IMR-90 (cell line): Measurements from ENCODE around the gene LRRC9.
"Not testable (repeated sequence)": the region's sequence is repeated elsewhere in the genome, so short reads cannot be mapped to it uniquely, and the experiment has no call there.

Source experiments
- CTCF ChIP-seq: conservative IDR thresholded peaks from 2 replicates; pipeline ENCODE4 v1.5.1; 2012; ENCODE audit warnings: mild to moderate bottlenecking, low read depth, low read length, improper control_type of control experiment
- NFE2L2 ChIP-seq: fragments of 150-350 bp; IDR thresholded peaks from 2 replicates; pipeline ENCODE4 v1.6.1; 2016; ENCODE audit warnings: low read depth, mild to moderate bottlenecking, low read length
- POLR2A ChIP-seq: IDR thresholded peaks from 2 replicates; pipeline ENCODE4 v1.6.1; 2012; ENCODE audit warnings: mild to moderate bottlenecking, low read depth, low read length
- RCOR1 ChIP-seq: IDR thresholded peaks from 2 replicates; pipeline ENCODE4 v1.6.1; 2012; ENCODE audit warnings: mild to moderate bottlenecking, low read length, improper control_type of control experiment; ENCODE audit not compliant: insufficient replicate concordance
- TF ChIP-seq, protein P1 (sequence below): fragments of 150-350 bp; IDR thresholded peaks from 2 replicates; pipeline ENCODE4 v1.6.1; 2017; ENCODE audit warnings: mild to moderate bottlenecking, antibody characterized with exemption, low read length, low read depth

DNA sequence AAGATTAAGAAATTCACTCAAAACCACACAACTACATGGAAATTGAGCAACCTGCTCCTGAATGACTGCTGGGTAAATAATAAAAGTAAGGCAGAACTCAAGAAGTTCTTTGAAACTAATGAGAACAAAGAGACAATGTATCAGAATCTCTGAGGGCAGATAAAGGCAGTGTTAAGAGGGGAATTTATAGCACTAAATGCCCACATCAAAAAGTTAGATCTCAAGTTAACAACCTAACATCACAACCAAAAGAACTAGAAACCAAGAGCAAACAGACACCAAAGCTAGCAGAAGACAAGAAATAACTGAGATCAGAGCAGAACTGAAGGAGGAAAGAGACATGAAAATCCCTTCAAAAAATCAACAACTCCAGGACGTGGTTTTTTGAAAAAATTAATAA is 128.0 kb downstream of the LRRC9 start:
- not testable (repeated sequence) for TF ChIP-seq RCOR1, CTCF, POLR2A, NFE2L2
- TF ChIP-seq, protein P1, sequence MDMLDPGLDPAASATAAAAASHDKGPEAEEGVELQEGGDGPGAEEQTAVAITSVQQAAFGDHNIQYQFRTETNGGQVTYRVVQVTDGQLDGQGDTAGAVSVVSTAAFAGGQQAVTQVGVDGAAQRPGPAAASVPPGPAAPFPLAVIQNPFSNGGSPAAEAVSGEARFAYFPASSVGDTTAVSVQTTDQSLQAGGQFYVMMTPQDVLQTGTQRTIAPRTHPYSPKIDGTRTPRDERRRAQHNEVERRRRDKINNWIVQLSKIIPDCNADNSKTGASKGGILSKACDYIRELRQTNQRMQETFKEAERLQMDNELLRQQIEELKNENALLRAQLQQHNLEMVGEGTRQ: not testable (repeated sequence)
